PC-9 (cell line): Measurements from ENCODE around the gene KIAA0586. TPM values are rescaled to one million over a fixed set of nuclear protein-coding genes. Genes with fewer than 3 reads are reported as not detected.

Source experiments
- BruUV-seq: library from RNA; stranded (reverse); fragments of 400-500 nt; replicated peaks from 2 replicates; lab custom pipeline; 2021; lab: Mats Ljungman, UMichigan
- CTCF ChIA-PET: fragments of 300-600 bp; sonication (Branson Sonifier 250); formaldehyde crosslinking; loops from one replicate; lab custom pipeline; 2022; ENCODE audit warnings: antibody characterized with exemption; lab: Charles Lee
- POLR2A ChIA-PET: fragments of 300-600 bp; sonication (Branson Sonifier 250); formaldehyde crosslinking; loops from one replicate; lab custom pipeline; 2022; ENCODE audit warnings: antibody characterized with exemption; ENCODE audit not compliant: unreplicated experiment; lab: Charles Lee
- DNase-seq, 2 experiments: peaks; one replicate each; pipeline versions ENCODE4 v3.0.0 to v3.0.0-alpha.2; 2015 to 2022; ENCODE audit warnings: mixed read lengths in 1 of 2
- H2AFZ ChIP-seq: fragments of 200-600 bp; sonication (generic); 2 replicates; pipeline ENCODE4 v1.8.1; 2017; ENCODE audit warnings: antibody characterized with exemption
- H3F3A ChIP-seq: fragments of 200-600 bp; sonication (generic); 2 replicates; pipeline ENCODE4 v1.8.1; 2017; ENCODE audit warnings: antibody characterized with exemption, mild to moderate bottlenecking, low read depth; ENCODE audit not compliant: insufficient read depth
- H3K27ac ChIP-seq: fragments of 200-600 bp; sonication (generic); 2 replicates; pipeline ENCODE4 v1.6.1; 2016; ENCODE audit warnings: mixed run types
- H3K27me3 ChIP-seq: fragments of 200-600 bp; sonication (generic); 2 replicates; pipeline ENCODE4 v1.6.1; 2016; ENCODE audit warnings: low read depth, mixed run types; ENCODE audit not compliant: insufficient read depth
- H3K36me3 ChIP-seq: fragments of 200-600 bp; sonication (generic); 2 replicates; pipeline ENCODE4 v1.6.1; 2016; ENCODE audit warnings: low read depth, mixed run types
- H3K4me1 ChIP-seq: fragments of 200-600 bp; sonication (generic); replicated peaks from 2 replicates; pipeline ENCODE4 v1.6.1; 2016; ENCODE audit warnings: mixed run types; ENCODE audit not compliant: insufficient read depth
- H3K4me2 ChIP-seq: fragments of 200-600 bp; sonication (generic); 2 replicates; pipeline ENCODE4 v1.6.1; 2017; ENCODE audit warnings: mixed run types
- H3K4me3 ChIP-seq: fragments of 200-600 bp; sonication (generic); 2 replicates; pipeline ENCODE4 v1.6.1; 2016; ENCODE audit warnings: mixed run types
- H3K79me2 ChIP-seq: fragments of 200-600 bp; sonication (generic); 2 replicates; pipeline ENCODE4 v1.6.1; 2017; ENCODE audit warnings: low read depth, mixed run types
- H3K9me2 ChIP-seq: fragments of 200-600 bp; sonication (generic); 2 replicates; pipeline ENCODE4 v1.8.1; 2017; ENCODE audit warnings: mild to moderate bottlenecking; ENCODE audit not compliant: insufficient read depth
- H3K9me3 ChIP-seq: fragments of 200-600 bp; sonication (generic); 2 replicates; pipeline ENCODE4 v1.8.1; 2016; ENCODE audit warnings: low read depth; ENCODE audit not compliant: insufficient read depth
- H4K20me1 ChIP-seq: fragments of 200-600 bp; sonication (generic); 2 replicates; pipeline ENCODE4 v1.8.1; 2017; ENCODE audit not compliant: insufficient read depth
- CTCF ChIP-seq: fragments of 200-600 bp; sonication (generic); conservative IDR thresholded peaks from 2 replicates; pipeline ENCODE4 v1.6.1; 2017; ENCODE audit warnings: mixed run types, antibody characterized with exemption, mild to moderate bottlenecking, moderate library complexity
- EZH2 ChIP-seq: fragments of 200-600 bp; sonication (generic); IDR thresholded peaks from 2 replicates; pipeline ENCODE4 v1.8.0; 2017; ENCODE audit warnings: antibody characterized with exemption, low read depth
- intact Hi-C: fragments of 100-400 bp; cut with micrococcal nuclease; formaldehyde crosslinking; loops from one replicate; pipeline ENCODE4 v1.10.0; 2022; ENCODE audit not compliant: unreplicated experiment
- total RNA-seq: library from RNA; stranded (reverse); gene quantifications from 2 replicates; pipeline ENCODE4 v1.2.3, GENCODE V29; 2021

Gene KIAA0586
- total RNA-seq, 1 experiment from 2014 or later = 20.4 TPM

GRCh38 chr14:58568322-58568721, 140.8 kb downstream of the KIAA0586 start:
- no peaks in the 10 kb centered on the region for H3K9me2 ChIP-seq
- H4K20me1 ChIP-seq = no peaks in the 10 kb centered on the region
- H2AFZ ChIP-seq = no peak overlapping the region
- POLR2A ChIA-PET = no interaction called here
- CTCF ChIA-PET = no interaction called here
- no peak overlapping the region for H3K4me2 ChIP-seq
- H3K79me2 ChIP-seq = no peaks in the 10 kb centered on the region
- TF ChIP-seq CTCF (no peak), EZH2 (no peak)
- no peaks in the 10 kb centered on the region for H3K27me3 ChIP-seq
- no peaks in the 10 kb centered on the region for H3K36me3 ChIP-seq
- H3K4me3 ChIP-seq = no peak overlapping the region
- BruUV-seq = no TSS peak
- H3K4me1 ChIP-seq = no peaks in the 10 kb centered on the region
- no peak overlapping the region for H3K27ac ChIP-seq
- no peaks in the 10 kb centered on the region for H3K9me3 ChIP-seq
- intact Hi-C loops = no loop called here
- no peaks in the 10 kb centered on the region for H3F3A ChIP-seq
- DNase-seq = no peak

- H3K9me3 ChIP-seq = no peaks in the 10 kb centered on the region
- H3F3A ChIP-seq = no peaks in the 10 kb centered on the region
- H2AFZ ChIP-seq = no peak overlapping the region
- no peaks in the 10 kb centered on the region; the same call in 1 of the 2 replicates for H3K27me3 ChIP-seq
- no peaks in the 10 kb centered on the region for H3K9me2 ChIP-seq
- H3K27ac ChIP-seq = no peak overlapping the region
- H3K79me2 ChIP-seq = no peaks in the 10 kb centered on the region
- H4K20me1 ChIP-seq = no peaks in the 10 kb centered on the region
- TF ChIP-seq EZH2 (no peak), CTCF (no peak)
- H3K4me2 ChIP-seq = no peak overlapping the region
- CTCF ChIA-PET = no interaction called here
- DNase-seq = no peak
- intact Hi-C loops = no loop called here
- BruUV-seq = no TSS peak
- no peaks in the 10 kb centered on the region for H3K36me3 ChIP-seq
- no peak overlapping the region for H3K4me3 ChIP-seq
- POLR2A ChIA-PET = no interaction called here
- H3K4me1 ChIP-seq = no peaks in the 10 kb centered on the region
These were observed 143.7 kb downstream of the KIAA0586 start for GRCh38 chr14:58571256-58571655.

- H3K9me3 ChIP-seq = no peaks in the 10 kb centered on the region
- no peak overlapping the region for H2AFZ ChIP-seq
- no peak for DNase-seq
- no peak for TF ChIP-seq EZH2
- no peak for TF ChIP-seq CTCF
- no peaks in the 10 kb centered on the region for H3K79me2 ChIP-seq
- ChIA-PET CTCF (no interaction called here), POLR2A (no interaction called here)
- no peaks in the 10 kb centered on the region for H3K36me3 ChIP-seq
- intact Hi-C loops = no loop called here
- no peaks in the 10 kb centered on the region for H4K20me1 ChIP-seq
- no peak overlapping the region for H3K4me2 ChIP-seq
- H3K4me1 ChIP-seq = no peaks in the 10 kb centered on the region
- no peaks in the 10 kb centered on the region for H3F3A ChIP-seq
- H3K27me3 ChIP-seq = no peaks in the 10 kb centered on the region; the same call in 1 of the 2 replicates
- no peaks in the 10 kb centered on the region for H3K9me2 ChIP-seq
- no peak overlapping the region for H3K4me3 ChIP-seq
- H3K27ac ChIP-seq = no peak overlapping the region
- BruUV-seq = no TSS peak
These were observed 144.4 kb downstream of the KIAA0586 start for GRCh38 chr14:58571769-58572472.
